Stimulated activated CD4-positive, alpha-beta T cell treated with anti-CD3 and anti-CD28 coated beads, Interleukin-2, amount 100 ng/mL, for 48 hours (primary cell): ENCODE measurements around the gene TGM3.

ENCODE experiments used
- DNase-seq, 2 donors: peaks; one replicate each; pipeline ENCODE4 v3.0.0-alpha.2; 2020

Gene TGM3

GRCh38 chr20:2312876-2313275 lies 17.1 kb downstream of the TGM3 start:
- DNase-seq = no peak

GRCh38 chr20:2313316-2313715 lies 17.5 kb downstream of the TGM3 start:
- no peak for DNase-seq

- no peak for DNase-seq
These were observed 19.1 kb downstream of the TGM3 start for GRCh38 chr20:2314759-2315439.

GRCh38 chr20:2315440-2315778 lies 19.6 kb downstream of the TGM3 start:
- DNase-seq = no peak

GRCh38 chr20:2316847-2317495 lies 21.2 kb downstream of the TGM3 start:
- DNase-seq = no peak

GRCh38 chr20:2320813-2321658 lies 25.2 kb downstream of the TGM3 start:
- DNase-seq = no peak

- DNase-seq = no peak
These were observed 27.2 kb downstream of the TGM3 start for GRCh38 chr20:2323051-2323450.

GRCh38 chr20:2326046-2326445 lies 30.2 kb downstream of the TGM3 start:
- no peak for DNase-seq

GRCh38 chr20:2327620-2328555 lies 32.1 kb downstream of the TGM3 start:
- DNase-seq = no peak

GRCh38 chr20:2329286-2329685 lies 33.5 kb downstream of the TGM3 start:
- no peak for DNase-seq

- no peak for DNase-seq
These were observed 34.4 kb downstream of the TGM3 start for GRCh38 chr20:2330090-2330695.

GRCh38 chr20:2331106-2331505 lies 35.3 kb downstream of the TGM3 start:
- no peak for DNase-seq

- no peak for DNase-seq
These were observed 36.2 kb downstream of the TGM3 start for GRCh38 chr20:2331901-2332565.

GRCh38 chr20:2332711-2333110 lies 36.9 kb downstream of the TGM3 start:
- DNase-seq = no peak

- no peak for DNase-seq
These were observed 38.0 kb downstream of the TGM3 start for GRCh38 chr20:2333821-2334220.

GRCh38 chr20:2335096-2335870 lies 39.5 kb downstream of the TGM3 start:
- no peak for DNase-seq

- no peak for DNase-seq
These were observed 40.7 kb downstream of the TGM3 start for GRCh38 chr20:2336471-2336870.

GRCh38 chr20:2337142-2337541 lies 41.3 kb downstream of the TGM3 start:
- DNase-seq = no peak

GRCh38 chr20:2338411-2339066 lies 42.7 kb downstream of the TGM3 start:
- no peak for DNase-seq

GRCh38 chr20:2340136-2340535 lies 44.3 kb downstream of the TGM3 start:
- DNase-seq = no peak
